HG03571 (cell line): Measurements from ENCODE around the gene PLEKHN1.

Experiments used
- ATAC-seq: cut with Tn5 transposase; IDR thresholded peaks from one replicate; pipeline ENCODE4 v1.9.1; 2021; ENCODE audit not compliant: unreplicated experiment

The PLEKHN1 gene

DNA sequence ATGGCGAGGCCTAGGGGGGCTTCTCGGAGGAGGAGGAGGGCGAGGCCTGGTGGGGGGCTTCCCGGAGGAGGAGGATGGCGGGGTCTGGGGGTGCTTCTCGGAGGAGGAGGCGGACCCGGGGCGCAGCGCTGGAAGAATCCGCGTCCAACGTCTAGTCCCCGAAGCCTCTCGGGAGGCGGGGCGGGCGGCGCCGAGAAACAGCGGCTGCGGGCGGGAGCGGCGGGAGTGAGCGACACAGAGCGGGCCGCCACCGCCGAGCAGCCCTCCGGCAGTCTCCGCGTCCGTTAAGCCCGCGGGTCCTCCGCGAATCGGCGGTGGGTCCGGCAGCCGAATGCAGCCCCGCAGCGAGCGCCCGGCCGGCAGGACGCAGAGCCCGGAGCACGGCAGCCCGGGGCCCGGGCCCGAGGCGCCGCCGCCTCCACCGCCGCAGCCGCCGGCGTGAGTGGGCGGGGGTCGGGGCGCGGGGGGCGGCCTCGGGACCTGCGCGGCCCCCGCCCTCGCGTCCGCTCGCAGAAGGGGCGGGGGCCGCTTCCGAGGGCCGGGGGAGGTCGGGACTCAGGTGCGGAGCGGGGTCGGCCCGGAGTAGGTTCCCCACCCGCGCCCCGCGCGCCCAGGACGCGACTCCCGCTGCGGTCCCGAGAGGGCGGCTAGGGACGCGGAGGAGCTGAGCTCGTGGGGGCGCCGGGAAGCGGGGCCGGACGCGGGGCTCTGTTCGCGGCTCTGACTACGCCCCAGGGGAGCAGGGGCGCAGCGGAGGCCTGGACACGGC lies 5.7 kb upstream of the PLEKHN1 start, which contains the start of gene KLHL17:
TSS of gene KLHL17 (plus strand) at position 222 of the 769 bp plus-strand sequence. CDS start at position 332, 110 bp downstream.
- ATAC-seq, result peak; percentile 46

DNA sequence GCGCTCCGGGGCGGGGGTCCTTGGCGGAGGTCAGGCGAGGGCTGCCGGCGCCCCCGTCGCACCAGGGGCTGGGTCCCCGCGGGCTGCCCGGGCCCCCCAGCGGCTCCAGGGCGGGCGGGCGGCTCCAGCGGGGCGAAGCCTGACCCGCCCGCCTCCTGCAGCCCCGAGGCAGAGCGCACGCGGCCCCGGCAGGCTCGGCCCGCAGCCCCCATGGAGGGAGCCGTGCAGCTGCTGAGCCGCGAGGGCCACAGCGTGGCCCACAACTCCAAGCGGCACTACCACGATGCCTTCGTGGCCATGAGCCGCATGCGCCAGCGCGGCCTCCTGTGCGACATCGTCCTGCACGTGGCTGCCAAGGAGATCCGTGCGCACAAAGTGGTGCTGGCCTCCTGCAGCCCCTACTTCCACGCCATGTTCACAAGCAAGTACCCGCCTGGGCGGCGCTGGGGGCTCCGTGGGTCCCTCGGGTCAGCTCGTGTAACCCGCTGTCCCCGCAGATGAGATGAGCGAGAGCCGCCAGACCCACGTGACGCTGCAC lies 5.1 kb upstream of the PLEKHN1 start:
- no peak for ATAC-seq

DNA sequence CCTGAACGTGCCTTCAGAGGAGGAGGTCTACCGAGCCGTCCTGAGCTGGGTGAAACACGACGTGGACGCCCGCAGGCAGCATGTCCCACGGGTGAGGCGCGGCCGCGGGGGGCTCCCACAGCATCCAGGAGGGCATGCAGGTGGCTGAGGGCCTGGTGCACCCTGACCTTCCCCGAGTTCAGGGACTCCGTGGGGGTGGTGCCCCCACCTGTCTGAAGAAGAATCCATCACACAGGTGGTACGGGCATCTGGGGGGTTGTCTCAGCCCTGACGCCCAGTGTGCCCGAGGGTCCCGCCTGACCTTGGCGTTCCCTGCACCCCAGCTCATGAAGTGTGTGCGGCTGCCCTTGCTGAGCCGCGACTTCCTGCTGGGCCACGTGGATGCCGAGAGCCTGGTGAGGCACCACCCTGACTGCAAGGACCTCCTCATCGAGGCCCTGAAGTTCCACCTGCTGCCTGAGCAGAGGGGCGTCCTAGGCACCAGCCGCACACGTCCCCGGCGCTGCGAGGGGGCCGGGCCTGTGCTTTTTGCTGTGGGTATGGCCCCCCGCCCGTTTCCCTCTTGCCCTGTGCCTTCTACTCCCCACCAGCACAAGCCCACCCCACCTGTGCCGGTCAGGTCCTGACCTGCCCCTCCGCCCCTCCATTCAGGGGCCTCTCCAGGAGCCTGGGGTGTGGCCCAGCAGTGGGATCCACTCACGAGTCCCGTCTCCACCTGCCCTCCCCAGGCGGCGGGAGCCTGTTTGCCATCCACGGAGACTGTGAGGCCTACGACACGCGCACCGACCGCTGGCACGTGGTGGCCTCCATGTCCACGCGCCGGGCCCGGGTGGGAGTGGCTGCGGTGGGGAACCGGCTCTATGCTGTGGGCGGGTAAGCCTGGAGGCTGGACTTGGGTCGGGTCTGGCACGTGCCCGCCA lies 3.6 kb upstream of the PLEKHN1 start:
- no peak for ATAC-seq

DNA sequence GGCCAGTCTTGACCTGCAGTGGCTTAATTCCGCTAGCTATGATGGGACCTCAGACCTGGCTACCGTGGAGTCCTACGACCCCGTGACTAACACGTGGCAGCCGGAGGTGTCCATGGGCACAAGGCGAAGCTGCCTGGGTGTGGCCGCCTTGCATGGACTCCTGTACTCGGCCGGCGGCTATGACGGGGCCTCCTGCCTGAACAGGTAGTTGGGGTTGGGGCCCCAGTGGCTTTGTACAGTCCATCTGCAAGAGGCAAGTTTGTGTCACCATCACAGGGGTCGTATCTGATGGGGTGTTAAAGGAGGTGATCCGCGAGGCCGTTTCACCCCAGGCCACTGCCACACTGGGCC lies 3.0 kb upstream of the PLEKHN1 start:
- no peak for ATAC-seq

DNA sequence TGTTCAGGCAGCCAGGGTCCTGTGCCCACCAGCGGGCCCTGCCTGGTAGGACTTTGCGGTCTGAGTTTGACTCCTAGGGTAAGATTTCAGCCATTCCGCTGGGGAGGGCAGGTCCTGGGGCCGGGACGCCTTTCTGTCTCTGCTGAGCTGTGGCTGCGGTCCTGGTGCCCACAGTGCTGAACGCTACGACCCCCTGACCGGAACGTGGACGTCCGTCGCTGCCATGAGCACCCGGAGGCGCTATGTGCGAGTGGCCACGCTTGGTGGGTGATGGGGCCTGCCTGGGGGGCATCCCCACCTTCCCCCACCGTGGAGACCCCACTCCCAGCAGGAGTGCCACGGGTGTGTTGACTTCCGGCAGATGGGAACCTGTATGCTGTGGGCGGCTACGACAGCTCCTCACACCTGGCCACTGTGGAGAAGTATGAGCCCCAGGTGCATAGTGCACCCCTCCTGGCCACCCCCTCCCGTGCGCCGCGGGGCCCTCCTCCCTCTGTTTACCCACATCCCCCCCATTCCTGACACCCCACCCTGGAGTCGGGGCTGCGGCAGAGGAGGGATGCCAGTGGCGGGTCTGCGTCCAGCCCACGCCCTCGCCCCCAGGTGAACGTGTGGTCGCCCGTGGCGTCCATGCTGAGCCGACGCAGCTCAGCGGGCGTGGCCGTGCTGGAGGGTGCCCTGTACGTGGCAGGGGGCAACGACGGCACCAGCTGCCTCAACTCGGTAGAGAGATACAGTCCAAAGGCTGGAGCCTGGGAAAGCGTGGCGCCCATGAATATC lies 2.3 kb upstream of the PLEKHN1 start:
- ATAC-seq, result no peak

DNA sequence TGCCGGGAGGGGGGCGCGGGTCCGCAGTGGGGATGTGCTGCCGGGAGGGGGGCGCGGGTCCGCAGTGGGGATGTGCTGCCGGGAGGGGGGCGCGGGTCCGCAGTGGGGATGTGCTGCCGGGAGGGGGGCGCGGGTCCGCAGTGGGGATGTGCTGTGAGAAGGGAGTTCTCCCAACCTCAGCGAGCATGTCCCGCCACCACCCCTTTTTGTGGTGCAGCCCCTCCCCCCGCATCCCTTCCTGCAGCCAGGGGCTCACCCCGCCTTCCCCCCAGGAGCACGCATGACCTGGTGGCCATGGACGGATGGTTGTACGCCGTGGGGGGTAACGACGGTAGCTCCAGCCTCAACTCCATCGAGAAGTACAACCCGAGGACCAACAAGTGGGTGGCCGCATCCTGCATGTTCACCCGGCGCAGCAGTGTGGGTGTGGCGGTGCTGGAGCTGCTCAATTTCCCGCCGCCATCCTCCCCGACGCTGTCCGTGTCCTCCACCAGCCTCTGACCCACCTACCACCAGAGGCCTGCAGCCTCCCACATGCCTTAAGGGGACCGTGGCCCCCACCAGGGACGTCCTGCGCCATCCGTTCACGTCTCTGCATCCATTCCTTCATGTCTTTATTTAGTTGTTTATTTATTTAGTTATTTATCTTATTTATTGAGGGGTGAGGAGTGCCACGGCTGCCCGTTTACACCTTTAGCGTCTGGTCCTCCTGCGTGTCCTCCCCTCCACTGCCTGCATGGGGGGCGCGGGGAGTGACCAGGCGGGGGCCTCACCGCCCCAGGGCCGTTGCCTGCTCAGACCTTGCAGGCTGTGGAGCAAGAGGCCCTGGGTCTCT lies 1.4 kb upstream of the PLEKHN1 start:
- no peak for ATAC-seq

DNA sequence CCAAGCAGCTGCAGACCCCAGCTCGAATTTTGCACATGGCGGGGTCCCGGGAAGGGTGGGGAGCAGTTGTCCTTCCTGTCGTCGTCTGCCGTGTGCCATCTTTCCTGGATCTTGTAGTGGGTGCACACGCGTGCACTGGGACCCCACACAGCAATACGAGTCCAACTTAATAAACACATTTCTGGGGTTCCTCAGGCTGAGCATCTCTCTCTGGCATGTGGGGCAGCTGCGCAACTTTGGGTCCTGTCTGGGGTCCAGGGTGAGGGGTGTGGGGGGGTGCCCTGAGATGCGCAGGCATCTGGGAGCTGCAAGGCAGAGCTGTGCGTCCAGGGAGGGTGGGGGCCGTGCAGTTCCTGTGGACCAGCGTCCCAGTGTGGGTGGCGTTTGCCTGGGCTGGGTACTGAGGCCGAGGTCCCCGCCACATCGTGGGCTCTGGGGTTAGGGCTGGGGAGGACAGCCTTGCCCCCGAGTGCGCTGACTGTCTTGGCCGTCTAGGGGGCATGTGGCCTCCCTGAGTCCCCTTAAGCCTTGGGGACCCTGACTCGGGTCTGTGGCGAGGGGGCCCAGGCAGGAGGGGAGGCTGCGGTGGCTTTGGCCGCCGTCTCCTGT lies 652 bp upstream of the PLEKHN1 start:
- ATAC-seq, result no peak

DNA sequence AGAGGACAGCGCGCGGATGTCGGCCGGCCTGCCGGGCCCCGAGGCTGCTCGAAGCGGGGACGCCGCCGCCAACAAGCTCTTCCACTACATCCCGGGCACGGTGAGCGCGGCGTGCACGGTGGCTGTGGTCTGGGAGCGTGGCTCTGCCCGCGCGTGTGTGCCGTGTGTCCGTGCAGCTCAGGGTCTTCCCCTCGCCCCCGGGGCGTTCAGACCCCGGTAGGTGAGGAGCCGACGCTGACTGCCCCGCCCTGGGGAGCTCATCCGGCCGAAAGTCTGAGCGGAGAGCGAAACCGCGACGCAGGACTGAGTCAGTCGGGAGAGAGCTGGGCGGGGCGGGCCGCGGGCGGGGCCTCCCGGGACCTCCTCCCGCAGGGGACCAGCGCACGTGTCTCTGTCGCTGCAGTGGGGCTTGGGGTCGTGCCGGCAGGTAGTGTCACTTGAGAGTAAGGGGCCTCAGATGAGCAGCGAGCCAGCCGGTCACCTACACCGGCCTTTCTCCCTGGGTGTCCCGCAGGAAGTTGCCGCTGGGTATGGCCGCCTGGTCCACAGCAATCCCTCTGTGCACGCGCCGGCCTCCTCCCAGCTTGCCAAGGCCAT lies 520 bp downstream of the PLEKHN1 start:
- peak; percentile 52 for ATAC-seq

DNA sequence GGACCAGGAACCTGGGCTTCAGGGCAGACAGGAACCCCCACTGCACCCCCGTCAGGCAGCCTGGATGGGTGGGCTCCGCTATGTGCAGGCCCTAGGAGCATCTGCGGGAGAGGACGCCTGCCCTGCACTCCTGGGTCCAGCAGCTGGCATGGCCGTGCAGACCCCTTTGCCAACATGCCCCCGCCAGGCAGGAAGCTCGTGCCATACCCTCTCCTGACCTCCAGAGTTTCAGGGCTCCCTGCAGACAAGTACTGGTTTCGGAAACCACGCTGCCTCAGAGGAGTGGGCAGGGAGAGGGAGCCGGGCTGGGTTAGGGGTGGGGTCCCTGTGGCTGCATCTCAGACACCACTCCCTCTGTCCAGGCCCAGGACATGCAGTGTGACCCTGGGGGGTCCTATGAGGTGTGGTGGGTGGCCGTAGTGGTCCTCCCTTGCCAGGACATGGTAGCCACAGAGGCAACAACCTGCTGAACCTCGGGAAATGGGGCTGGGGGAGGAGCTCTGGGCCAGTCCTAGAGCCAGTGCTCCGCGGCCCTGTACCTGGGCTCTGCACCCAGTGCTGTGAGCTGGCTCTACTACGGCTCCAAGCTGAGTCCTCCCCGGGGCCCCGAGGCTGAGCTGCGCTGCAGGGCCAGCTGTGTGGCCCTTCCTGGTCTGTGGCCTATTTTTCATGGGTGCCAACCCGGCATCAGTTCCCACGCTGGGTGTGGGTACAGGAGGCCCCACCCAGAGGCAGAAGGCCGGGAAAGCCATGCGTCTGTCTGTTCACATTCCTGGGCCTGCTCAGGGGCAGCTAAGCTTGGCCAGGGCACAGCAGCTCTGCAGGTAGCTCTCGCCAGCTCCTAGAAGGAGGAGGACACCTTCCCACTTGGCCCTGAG lies 1.4 kb downstream of the PLEKHN1 start:
- no peak for ATAC-seq

DNA sequence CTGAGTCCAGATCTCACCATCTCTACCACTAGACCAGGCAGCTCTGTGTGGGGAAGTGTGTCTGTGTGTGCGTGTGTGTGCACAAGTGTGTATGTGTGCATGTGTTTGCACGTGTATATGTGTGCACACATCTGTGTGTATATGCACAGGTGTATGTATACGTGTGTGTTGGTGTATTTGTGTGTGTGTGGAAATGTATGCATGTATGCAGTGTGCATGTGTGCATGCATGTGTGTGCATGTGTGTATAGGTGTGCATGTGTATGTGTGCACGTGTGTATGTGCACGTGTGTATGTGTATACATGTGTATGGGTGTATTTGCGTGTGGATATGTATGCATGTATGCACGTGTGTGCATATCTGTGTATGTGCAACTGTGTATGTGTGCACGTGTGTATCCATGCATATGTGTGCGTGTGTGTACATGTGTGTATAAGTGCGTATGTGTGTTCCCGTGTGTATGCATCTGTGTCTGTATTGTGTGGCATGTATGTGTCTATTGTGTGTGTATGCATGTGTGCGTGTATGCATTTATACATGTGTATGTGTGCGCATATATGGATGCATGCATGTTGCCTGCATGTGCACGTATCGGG lies 3.1 kb downstream of the PLEKHN1 start:
- no peak for ATAC-seq

DNA sequence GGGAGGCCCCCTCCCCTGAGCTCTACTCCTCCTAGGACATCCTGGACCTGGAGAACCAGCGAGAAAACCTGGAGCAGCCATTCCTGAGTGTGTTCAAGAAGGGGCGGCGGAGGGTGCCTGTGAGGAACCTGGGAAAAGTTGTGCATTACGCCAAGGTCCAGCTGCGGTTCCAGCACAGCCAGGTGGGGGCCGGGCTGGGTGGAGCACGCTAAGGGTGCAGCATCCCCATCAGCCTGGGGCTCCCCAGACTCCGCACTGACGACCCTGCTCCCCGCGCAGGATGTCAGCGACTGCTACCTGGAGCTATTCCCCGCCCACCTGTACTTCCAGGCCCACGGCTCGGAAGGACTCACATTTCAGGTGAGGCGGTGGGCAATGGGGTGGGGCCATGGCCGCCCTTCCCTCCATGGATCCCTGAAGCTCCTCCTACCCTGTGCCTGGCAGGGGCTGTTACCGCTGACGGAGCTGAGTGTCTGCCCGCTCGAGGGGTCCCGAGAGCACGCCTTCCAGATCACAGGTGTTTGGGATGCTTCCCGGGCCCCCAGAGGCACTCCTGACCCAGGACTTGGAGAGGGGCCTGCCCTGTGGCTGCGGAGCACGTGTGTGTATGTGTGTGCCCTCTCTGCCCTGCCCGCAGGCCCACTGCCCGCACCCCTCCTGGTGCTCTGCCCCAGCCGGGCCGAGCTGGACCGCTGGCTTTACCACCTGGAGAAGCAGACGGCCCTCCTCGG lies 4.1 kb downstream of the PLEKHN1 start:
- ATAC-seq, result no peak

DNA sequence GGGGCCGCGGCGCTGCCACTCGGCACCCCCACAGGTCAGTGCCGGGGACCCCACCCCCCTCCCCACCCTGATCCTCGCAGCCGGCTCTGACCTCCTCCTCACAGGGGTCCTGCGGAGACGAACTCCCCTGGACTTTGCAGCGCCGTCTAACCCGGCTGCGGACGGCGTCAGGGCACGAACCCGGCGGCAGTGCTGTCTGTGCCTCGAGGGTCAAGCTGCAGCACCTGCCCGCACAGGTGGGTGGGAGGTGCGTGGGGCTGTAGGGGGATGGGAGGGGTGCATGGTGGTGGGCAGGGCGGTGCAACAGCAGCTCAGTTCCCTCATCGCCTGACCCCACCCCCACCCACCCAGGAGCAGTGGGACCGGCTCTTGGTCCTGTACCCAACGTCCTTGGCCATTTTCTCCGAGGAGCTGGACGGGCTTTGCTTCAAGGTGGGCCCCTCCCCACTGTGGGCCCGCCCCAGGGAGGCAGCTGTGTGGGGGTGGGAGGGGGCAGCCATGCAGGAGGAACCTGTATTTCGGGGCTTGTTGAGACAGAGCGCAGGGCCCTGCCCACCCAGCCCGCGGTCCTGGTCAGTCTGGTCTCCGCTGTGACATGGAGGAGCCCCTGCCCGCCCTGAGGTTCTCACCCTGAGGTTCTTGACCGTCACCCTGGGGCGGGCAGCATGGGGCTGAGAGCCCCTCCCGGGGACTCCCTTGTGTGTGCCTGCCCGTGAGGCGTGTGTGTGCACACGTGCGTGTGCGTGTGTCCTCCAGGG lies 4.9 kb downstream of the PLEKHN1 start:
- no peak for ATAC-seq

DNA sequence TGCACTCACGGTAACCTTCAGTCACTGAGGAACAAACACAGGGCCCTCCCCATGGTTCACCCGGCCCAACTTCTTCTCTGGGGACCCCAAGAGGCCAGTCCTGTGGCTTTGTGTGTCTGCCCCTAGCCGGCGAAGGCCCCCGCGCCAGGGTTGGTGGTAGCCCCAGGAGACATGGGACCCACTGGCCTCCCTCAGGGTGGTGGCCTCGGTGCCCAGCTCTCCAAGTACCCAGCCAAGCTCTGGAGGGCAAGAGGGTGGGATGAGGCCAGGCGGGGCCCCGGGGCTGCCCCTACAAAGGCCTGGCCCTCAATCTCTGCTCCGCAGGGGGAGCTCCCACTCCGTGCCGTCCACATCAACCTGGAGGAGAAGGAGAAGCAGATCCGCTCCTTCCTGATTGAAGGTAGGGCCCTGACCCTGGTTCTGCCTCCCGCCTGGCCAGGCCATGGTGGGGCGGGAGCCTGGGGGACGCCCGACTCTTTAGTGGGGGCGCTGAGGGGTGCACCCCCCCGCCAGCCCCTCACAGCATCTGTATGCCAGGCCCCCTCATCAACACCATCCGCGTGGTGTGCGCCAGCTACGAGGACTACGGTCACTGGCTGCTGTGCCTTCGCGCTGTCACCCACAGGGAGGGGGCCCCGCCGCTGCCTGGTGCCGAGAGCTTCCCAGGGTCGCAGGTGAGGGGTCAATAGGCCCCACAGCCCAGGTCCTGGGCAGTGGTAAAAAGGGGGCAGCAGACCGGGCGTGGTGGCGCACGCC lies 5.6 kb downstream of the PLEKHN1 start:
- no peak for ATAC-seq

DNA sequence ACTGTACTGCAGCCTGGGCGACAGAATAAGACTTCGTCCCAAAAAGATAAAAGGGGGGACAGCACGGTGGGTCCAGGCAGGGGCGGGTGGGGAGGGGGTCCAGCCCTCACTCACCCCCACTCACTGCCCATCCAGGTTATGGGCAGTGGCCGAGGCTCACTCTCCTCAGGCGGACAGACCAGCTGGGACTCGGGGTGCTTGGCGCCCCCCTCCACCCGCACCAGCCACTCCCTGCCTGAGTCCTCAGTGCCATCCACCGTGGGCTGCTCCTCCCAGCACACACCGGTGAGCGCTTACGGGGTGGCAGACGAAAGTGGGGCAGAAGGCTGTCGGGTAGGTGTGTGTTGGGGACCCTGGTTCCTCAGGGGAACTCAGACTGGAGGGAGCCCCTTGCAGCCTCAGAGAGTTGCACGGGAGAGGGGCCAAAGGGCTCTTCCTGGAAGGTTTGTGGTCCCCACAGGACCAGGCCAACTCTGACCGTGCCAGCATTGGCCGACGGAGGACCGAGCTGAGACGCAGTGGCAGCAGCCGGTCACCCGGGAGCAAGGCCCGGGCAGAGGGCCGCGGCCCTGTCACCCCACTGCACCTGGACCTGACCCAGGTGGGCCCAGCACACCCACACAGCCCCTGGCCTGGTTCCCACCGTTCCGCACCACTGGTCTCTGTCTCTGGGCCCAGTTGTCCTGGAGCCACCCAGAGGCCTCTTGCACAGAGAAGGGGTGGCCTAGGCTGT lies 6.6 kb downstream of the PLEKHN1 start:
- no peak for ATAC-seq
